ENCODE results near the gene ITGA1.

- TF ChIP-seq EZH2 (IDR thresholded peaks at IDR 0.05; ENCODE audit: borderline replicate concordance, insufficient read depth, low read depth, low read length, poor library complexity, severe bottlenecking) = no peak
- TF ChIP-seq CTCF (IDR thresholded peaks at IDR 0.05) = no peak
Observed at GRCh38 chr5:52778781-52779180, 8.9 kb upstream of the ITGA1 start.

Measured in B cell (primary cell).